H4 (cell line): ENCODE results near the gene EFCAB13. TPM values are rescaled to one million over a fixed set of nuclear protein-coding genes. Genes with fewer than 3 reads are reported as not detected.

Experiments used
- DNase-seq: peaks from one replicate; pipeline ENCODE4 v3.0.0-alpha.2; 2015; ENCODE audit warnings: low spot score
- total RNA-seq: library from RNA; depleted of rRNA; stranded (reverse); fragments of >200 nt; shearing (Covaris generic); gene quantifications from 2 replicates; pipeline ENCODE4 v1.2.3, GENCODE V29; 2014

The EFCAB13 gene
- total RNA-seq, 1 experiment from 2014 or later, result 2.1 TPM

GRCh38 chr17:47295037-47295873, 28.5 kb upstream of the EFCAB13 start:
- no peak for DNase-seq

GRCh38 chr17:47295874-47296255, 27.9 kb upstream of the EFCAB13 start:
- DNase-seq, result no peak

- no peak for DNase-seq
These were observed 25.9 kb upstream of the EFCAB13 start for GRCh38 chr17:47297661-47298400.

- no peak for DNase-seq
These were observed 25.0 kb upstream of the EFCAB13 start for GRCh38 chr17:47298712-47299111.

GRCh38 chr17:47299239-47299910, 24.4 kb upstream of the EFCAB13 start:
- DNase-seq, result no peak

GRCh38 chr17:47300718-47301117, 23.0 kb upstream of the EFCAB13 start:
- DNase-seq, result no peak

- DNase-seq, result no peak
These were observed 22.6 kb upstream of the EFCAB13 start for GRCh38 chr17:47301161-47301560.

- DNase-seq, result no peak
These were observed 21.9 kb upstream of the EFCAB13 start for GRCh38 chr17:47301831-47302230.

GRCh38 chr17:47304186-47304585, 19.6 kb upstream of the EFCAB13 start:
- no peak for DNase-seq

GRCh38 chr17:47305302-47305923, 18.3 kb upstream of the EFCAB13 start:
- peak; percentile 97 for DNase-seq

- DNase-seq, result no peak
These were observed 13.5 kb upstream of the EFCAB13 start for GRCh38 chr17:47310186-47310733.

GRCh38 chr17:47311420-47311819, 12.3 kb upstream of the EFCAB13 start:
- DNase-seq, result no peak

GRCh38 chr17:47315451-47316266, 8.1 kb upstream of the EFCAB13 start:
- peak; percentile 83 for DNase-seq

GRCh38 chr17:47316311-47316710, 7.4 kb upstream of the EFCAB13 start:
- no peak for DNase-seq

GRCh38 chr17:47317119-47317518, 6.6 kb upstream of the EFCAB13 start:
- no peak for DNase-seq

GRCh38 chr17:47318197-47318918, 5.4 kb upstream of the EFCAB13 start:
- no peak for DNase-seq

- DNase-seq, result no peak
These were observed 2.8 kb upstream of the EFCAB13 start for GRCh38 chr17:47320879-47321502.

GRCh38 chr17:47324224-47325020, 667 bp downstream of the EFCAB13 start:
- DNase-seq, result peak; percentile 56

GRCh38 chr17:47325176-47325575, 1.4 kb downstream of the EFCAB13 start:
- DNase-seq, result no peak
